Uterus (tissue), 2 donors: ENCODE measurements around the gene FLRT1.

ENCODE experiments used
- CTCF ChIP-seq, 4 experiments: fragments of 200-600 bp in 2 of 4; fragments of 450-650 bp in 2 of 4; sonication (generic) in 2 of 4; IDR thresholded peaks; one replicate each; pipeline ENCODE4 v1.5.1; 2016 to 2019; ENCODE audit warnings: antibody characterized with exemption in 4 of 4, mild to moderate bottlenecking in 2 of 4, moderate library complexity in 1 of 4
- POLR2A ChIP-seq, 2 donors: fragments of 450-650 bp; IDR thresholded peaks; one replicate each; pipeline ENCODE4 v1.6.1; 2016; ENCODE audit warnings: antibody characterized with exemption in 2 of 2, mild to moderate bottlenecking in 1 of 2, moderate library complexity in 1 of 2

DNA sequence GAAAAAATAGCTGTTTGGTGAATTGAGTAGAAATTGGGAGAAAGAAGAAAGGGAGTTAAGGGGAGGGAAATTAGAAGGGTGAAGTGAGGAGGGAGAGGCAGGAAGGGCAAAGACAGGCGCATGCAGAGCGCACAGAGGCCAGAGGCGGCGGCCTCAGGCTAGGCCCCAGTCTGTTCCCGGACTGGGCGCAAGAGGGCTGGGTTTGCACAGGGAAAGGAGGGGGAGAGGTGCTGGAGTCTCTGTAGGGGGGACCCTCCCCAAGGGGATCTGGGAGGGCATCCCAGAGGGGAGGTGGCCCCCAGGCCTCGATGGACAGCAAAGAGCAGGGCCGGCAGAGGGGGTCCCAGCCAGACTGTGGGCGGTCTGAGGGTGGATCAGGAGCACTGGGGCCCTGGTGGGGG, 1.3 kb upstream of the FLRT1 start:
- TF ChIP-seq POLR2A (IDR thresholded peaks at IDR 0.05) (no peak), CTCF (IDR thresholded peaks at IDR 0.05) (no peak)
